NT2/D1 (cell line): Measurements from ENCODE around the gene GUCY1A2.

Source experiments
- SUZ12 ChIP-seq: IDR thresholded peaks from 2 replicates; pipeline ENCODE4 v1.6.1; 2011; ENCODE audit not compliant: insufficient read length, insufficient read depth; ENCODE audit errors: extremely low read depth
- YY1 ChIP-seq: IDR thresholded peaks from 2 replicates; pipeline ENCODE4 v1.6.1; 2011; ENCODE audit not compliant: insufficient read length, insufficient read depth
- ZNF274 ChIP-seq: IDR thresholded peaks from 2 replicates; pipeline ENCODE4 v1.6.1; 2011; ENCODE audit warnings: mild to moderate bottlenecking, low read depth, low read length

DNA sequence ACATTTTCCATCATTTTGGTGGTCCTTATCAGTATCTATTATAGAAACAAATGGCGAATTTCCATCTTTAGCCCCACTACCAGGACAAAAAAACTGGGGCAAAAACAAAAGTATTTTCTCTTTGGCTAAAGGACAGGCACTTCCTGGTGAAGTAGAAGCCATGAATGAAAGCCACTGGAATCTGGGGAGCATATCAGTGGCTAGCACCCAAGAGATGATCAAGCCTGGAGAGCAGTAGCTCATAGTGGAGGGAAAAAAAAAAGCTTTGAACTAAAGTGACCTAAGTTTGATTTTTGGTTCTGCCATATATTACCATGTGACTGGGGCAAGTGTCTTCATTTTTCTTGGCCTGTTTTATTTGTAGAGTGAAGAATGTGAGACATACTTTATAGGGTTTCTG lies 272.3 kb downstream of the GUCY1A2 start:
- TF ChIP-seq ZNF274 (no peak), YY1 (no peak), SUZ12 (no peak)
